ENCODE data around the gene APOL3. TPM values are rescaled to one million over a fixed set of nuclear protein-coding genes. Genes with fewer than 3 reads are reported as not detected.

Gene APOL3
- total and polyA plus RNA-seq, 7 experiments from 2014 or later: 56.9 to 212 (median 123) TPM

GRCh38 chr22:36180928-36181327 lies 20.4 kb upstream of the APOL3 start:
- Mint-ChIP-seq H3K4me1 (peaks cover 0 to 4% (median 3%) of the 10 kb centered on the region in 7 donors), H3K27ac (peak overlapping the region in 1 of 9 donors; percentile 15), H3K9me3 (peaks cover 0 to 4% (median 0%) of the 10 kb centered on the region in 11 donors), H3K4me3 (no peak overlapping the region), H3K36me3 (peaks cover 0 to 2% (median 0%) of the 10 kb centered on the region in 5 donors), H3K27me3 (peaks cover 0 to 18% (median 0%) of the 10 kb centered on the region in 5 donors)
- ATAC-seq: no peak
- Histone ChIP-seq H3K36me3 (ENCODE audit: control insufficient read depth in 2 of 3, insufficient read depth in 3 of 3, low read length in 3 of 3) (no peaks in the 10 kb centered on the region), H3K27ac (ENCODE audit: low read depth, low read length) (no peak overlapping the region), H3K4me3 (ENCODE audit: low read length) (no peak overlapping the region), H3K4me1 (ENCODE audit: control insufficient read depth in 2 of 2, insufficient read depth in 2 of 2, low read length in 2 of 2) (peaks cover 0 to 2% of the 10 kb centered on the region in 2 donors), H3K27me3 (ENCODE audit: control insufficient read depth in 2 of 2, insufficient read depth in 2 of 2, low read length in 2 of 2) (no peaks in the 10 kb centered on the region), H3K9me3 (ENCODE audit: control insufficient read depth in 2 of 3, low read length in 3 of 3) (no peaks in the 10 kb centered on the region)
- DNase-seq: no peak
- intact Hi-C loops (cut with micrococcal nuclease): loop anchor here (1.0 to 5.0 kb wide), 5 partner anchors 21 to 831 kb away; partner anchors contain the start of gene APOL3 (in 2 of the 2)
- ChIA-PET POLR2A (no interaction called here), CTCF (interaction anchor here (1.0 to 9.5 kb wide), 8 partner anchors 9 to 116 kb away, joined by 3 to 71 read pairs (median 6); partner anchors contain the start of gene APOL3)

- Mint-ChIP-seq H3K9me3 (peaks cover 0 to 9% (median 0%) of the 10 kb centered on the region in 11 donors), H3K27me3 (peaks cover 0 to 20% (median 0%) of the 10 kb centered on the region in 5 donors), H3K27ac (peak overlapping the region in 1 of 9 donors; percentile 45), H3K36me3 (peaks cover 0 to 6% (median 0%) of the 10 kb centered on the region in 5 donors), H3K4me1 (peaks cover 0 to 4% (median 3%) of the 10 kb centered on the region in 7 donors), H3K4me3 (no peak overlapping the region)
- CTCF ChIA-PET: interaction anchor here (0.7 to 9.5 kb wide), 11 partner anchors 9 to 115 kb away, joined by 3 to 71 read pairs (median 5); partner anchors contain the start of gene APOL3
- POLR2A ChIA-PET: interaction anchor here (0.9 kb wide), 1 partner anchor 24 kb away, joined by 3 read pairs; no protein-coding TSS in a partner anchor
- Histone ChIP-seq H3K4me3 (ENCODE audit: low read length) (no peak overlapping the region), H3K4me1 (ENCODE audit: control insufficient read depth in 2 of 2, insufficient read depth in 2 of 2, low read length in 2 of 2) (peaks cover 0 to 2% of the 10 kb centered on the region in 2 donors), H3K9me3 (ENCODE audit: control insufficient read depth in 2 of 3, low read length in 3 of 3) (no peaks in the 10 kb centered on the region), H3K27ac (ENCODE audit: low read depth, low read length) (no peak overlapping the region), H3K36me3 (ENCODE audit: control insufficient read depth in 2 of 3, insufficient read depth in 3 of 3, low read length in 3 of 3) (no peaks in the 10 kb centered on the region), H3K27me3 (ENCODE audit: control insufficient read depth in 2 of 2, insufficient read depth in 2 of 2, low read length in 2 of 2) (no peaks in the 10 kb centered on the region)
- peak; percentile 63 to 85 (median 76) for DNase-seq
- ATAC-seq: peak; percentile 99
- intact Hi-C loops (cut with micrococcal nuclease): loop anchor here (1.0 to 5.0 kb wide), 5 partner anchors 20 to 830 kb away; partner anchors contain the start of gene APOL3 (in 2 of the 2)
Measured at GRCh38 chr22:36180038-36180880, 19.7 kb upstream of the APOL3 start.

GRCh38 chr22:36177160-36177559 lies 16.6 kb upstream of the APOL3 start:
- H3K27me3 Mint-ChIP-seq: peaks cover 0 to 14% (median 0%) of the 10 kb centered on the region in 5 donors

GRCh38 chr22:36175892-36176291 lies 15.3 kb upstream of the APOL3 start:
- peaks cover 0 to 4% (median 3%) of the 10 kb centered on the region in 7 donors for H3K4me1 Mint-ChIP-seq
- H3K36me3 Mint-ChIP-seq: peaks cover 0 to 6% (median 0%) of the 10 kb centered on the region in 5 donors
- H3K4me1 ChIP-seq (ENCODE audit: control insufficient read depth in 2 of 2, insufficient read depth in 2 of 2, low read length in 2 of 2): peaks cover 0 to 2% of the 10 kb centered on the region in 2 donors
- no peak for DNase-seq
- H3K9me3 ChIP-seq (ENCODE audit: control insufficient read depth in 2 of 3, low read length in 3 of 3): no peaks in the 10 kb centered on the region
- peaks cover 0 to 15% (median 0%) of the 10 kb centered on the region in 5 donors for H3K27me3 Mint-ChIP-seq
- H3K4me3 ChIP-seq (ENCODE audit: low read length): no peak overlapping the region
- no peak overlapping the region for H3K27ac ChIP-seq (ENCODE audit: low read depth, low read length)
- ChIA-PET POLR2A (interaction anchor here (1.4 kb wide), 1 partner anchor 19 kb away, joined by 4 read pairs; no protein-coding TSS in a partner anchor), CTCF (interaction anchor here (0.7 to 9.5 kb wide), 4 partner anchors 15 to 825 kb away, joined by 3 to 71 read pairs (median 34); partner anchors contain the start of genes APOL2 and APOL3)
- H3K4me3 Mint-ChIP-seq: no peak overlapping the region
- intact Hi-C loops (cut with micrococcal nuclease): no loop called here
- ATAC-seq: no peak
- no peak overlapping the region for H3K27ac Mint-ChIP-seq
- H3K27me3 ChIP-seq (ENCODE audit: control insufficient read depth in 2 of 2, insufficient read depth in 2 of 2, low read length in 2 of 2): no peaks in the 10 kb centered on the region
- H3K36me3 ChIP-seq (ENCODE audit: control insufficient read depth in 2 of 3, insufficient read depth in 3 of 3, low read length in 3 of 3): no peaks in the 10 kb centered on the region
- peaks cover 0 to 9% (median 0%) of the 10 kb centered on the region in 11 donors for H3K9me3 Mint-ChIP-seq

More at GRCh38 chr22:36177160-36177559, 16.6 kb upstream of the APOL3 start:
- H3K27me3 ChIP-seq (ENCODE audit: control insufficient read depth in 2 of 2, insufficient read depth in 2 of 2, low read length in 2 of 2): no peaks in the 10 kb centered on the region
- ATAC-seq: no peak
- DNase-seq: no peak
- no peak overlapping the region for H3K4me3 ChIP-seq (ENCODE audit: low read length)
- peaks cover 0 to 4% (median 3%) of the 10 kb centered on the region in 7 donors for H3K4me1 Mint-ChIP-seq
- H3K27ac Mint-ChIP-seq: no peak overlapping the region
- peaks cover 0 to 9% (median 0%) of the 10 kb centered on the region in 11 donors for H3K9me3 Mint-ChIP-seq
- peaks cover 0 to 2% of the 10 kb centered on the region in 2 donors for H3K4me1 ChIP-seq (ENCODE audit: control insufficient read depth in 2 of 2, insufficient read depth in 2 of 2, low read length in 2 of 2)
- H3K36me3 Mint-ChIP-seq: peaks cover 0 to 6% (median 0%) of the 10 kb centered on the region in 5 donors
- no peaks in the 10 kb centered on the region for H3K9me3 ChIP-seq (ENCODE audit: control insufficient read depth in 2 of 3, low read length in 3 of 3)
- intact Hi-C loops (cut with micrococcal nuclease): no loop called here
- no peak overlapping the region for H3K4me3 Mint-ChIP-seq
- ChIA-PET CTCF (interaction anchor here (0.7 to 9.5 kb wide), 8 partner anchors 16 to 826 kb away, joined by 3 to 71 read pairs (median 4); partner anchors contain the start of genes APOL2 and APOL3), POLR2A (interaction anchor here (1.0 to 1.4 kb wide), 2 partner anchors 15 to 20 kb away, joined by 3 to 4 read pairs; no protein-coding TSS in a partner anchor)
- H3K36me3 ChIP-seq (ENCODE audit: control insufficient read depth in 2 of 3, insufficient read depth in 3 of 3, low read length in 3 of 3): no peaks in the 10 kb centered on the region
- no peak overlapping the region for H3K27ac ChIP-seq (ENCODE audit: low read depth, low read length)

- peaks cover 0 to 2% of the 10 kb centered on the region in 2 donors for H3K4me1 ChIP-seq (ENCODE audit: control insufficient read depth in 2 of 2, insufficient read depth in 2 of 2, low read length in 2 of 2)
- no peak for ATAC-seq
- no peaks in the 10 kb centered on the region for H3K27me3 ChIP-seq (ENCODE audit: control insufficient read depth in 2 of 2, insufficient read depth in 2 of 2, low read length in 2 of 2)
- ChIA-PET POLR2A (interaction anchor here (0.7 kb wide), 1 partner anchor 11 kb away, joined by 3 read pairs; the partner anchor contains the start of gene APOL3), CTCF (no interaction called here)
- H3K4me3 Mint-ChIP-seq: no peak overlapping the region
- H3K27ac Mint-ChIP-seq: no peak overlapping the region
- peaks cover 0 to 14% (median 0%) of the 10 kb centered on the region in 11 donors for H3K9me3 Mint-ChIP-seq
- H3K36me3 ChIP-seq (ENCODE audit: control insufficient read depth in 2 of 3, insufficient read depth in 3 of 3, low read length in 3 of 3): no peaks in the 10 kb centered on the region
- no peak overlapping the region for H3K27ac ChIP-seq (ENCODE audit: low read depth, low read length)
- H3K27me3 Mint-ChIP-seq: peaks cover 0 to 23% (median 0%) of the 10 kb centered on the region in 5 donors
- no peak overlapping the region for H3K4me3 ChIP-seq (ENCODE audit: low read length)
- no peaks in the 10 kb centered on the region for H3K9me3 ChIP-seq (ENCODE audit: control insufficient read depth in 2 of 3, low read length in 3 of 3)
- H3K4me1 Mint-ChIP-seq: peaks cover 4 to 12% (median 10%) of the 10 kb centered on the region in 7 donors
- DNase-seq: no peak
- H3K36me3 Mint-ChIP-seq: peaks cover 0 to 10% (median 0%) of the 10 kb centered on the region in 5 donors
- intact Hi-C loops (cut with micrococcal nuclease): no loop called here
Measured at GRCh38 chr22:36171941-36172340, 11.4 kb upstream of the APOL3 start.

Measured in naive thymus-derived CD4-positive, alpha-beta T cell (primary cell).